Muscle layer of colon (tissue), 2 donors: ENCODE measurements around the gene SIRT7.

Source experiments
- H3K27ac ChIP-seq: one replicate; pipeline ENCODE4 v1.7.0; 2013; ENCODE audit warnings: low read depth, mild to moderate bottlenecking, low read length, moderate library complexity
- H3K27me3 ChIP-seq, 2 donors: one replicate each; pipeline ENCODE4 v1.7.0; 2013; ENCODE audit warnings: low read length in 2 of 2, mild to moderate bottlenecking in 2 of 2; ENCODE audit not compliant: insufficient read depth in 2 of 2, control insufficient read depth in 1 of 2
- H3K36me3 ChIP-seq: one replicate; pipeline ENCODE4 v1.7.0; 2013; ENCODE audit warnings: mild to moderate bottlenecking, low read length; ENCODE audit not compliant: insufficient read depth
- H3K4me1 ChIP-seq: one replicate; pipeline ENCODE4 v1.7.0; 2013; ENCODE audit warnings: mild to moderate bottlenecking, low read length; ENCODE audit not compliant: insufficient read depth
- H3K4me3 ChIP-seq, 2 donors: one replicate each; pipeline ENCODE4 v1.7.0; 2013; ENCODE audit warnings: low read length in 2 of 2, low read depth in 1 of 2, mild to moderate bottlenecking in 1 of 2, moderate library complexity in 1 of 2
- H3K9ac ChIP-seq: one replicate; pipeline ENCODE4 v1.7.0; 2013; ENCODE audit warnings: low read length
- H3K9me3 ChIP-seq: one replicate; pipeline ENCODE4 v1.7.0; 2013; ENCODE audit warnings: mild to moderate bottlenecking, low read length
- donor health status: abdominal sarcoma.
- donor health status: Adenocarcinoma of cecum.

Gene SIRT7

DNA sequence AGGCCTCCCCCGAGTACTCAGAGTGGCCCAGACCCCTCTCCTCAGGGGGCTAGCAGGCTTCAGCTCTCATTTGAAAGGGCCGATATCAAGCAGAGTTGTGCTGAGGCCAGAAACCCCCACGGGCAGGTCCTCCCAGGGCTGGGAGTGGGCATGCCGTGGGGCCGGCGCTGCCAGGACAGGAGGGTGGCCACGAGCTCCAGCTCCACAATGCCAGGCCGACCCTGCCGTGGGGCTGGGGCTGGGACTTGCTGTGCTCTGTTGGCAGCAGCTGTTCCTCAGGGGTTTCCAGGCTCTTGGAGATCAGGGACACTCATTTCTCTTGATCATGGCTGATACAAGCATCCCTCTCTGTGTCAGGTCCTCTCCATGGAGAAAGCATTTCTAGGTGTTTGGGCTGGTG, 19.1 kb downstream of the SIRT7 start:
- Histone ChIP-seq H3K36me3 (peaks cover 50% of the 10 kb centered on the region), H3K27ac (no peak overlapping the region), H3K27me3 (peaks cover 0 to 24% of the 10 kb centered on the region in 2 donors), H3K9ac (no peak overlapping the region), H3K9me3 (no peaks in the 10 kb centered on the region), H3K4me3 (no peak overlapping the region), H3K4me1 (no peaks in the 10 kb centered on the region)

DNA sequence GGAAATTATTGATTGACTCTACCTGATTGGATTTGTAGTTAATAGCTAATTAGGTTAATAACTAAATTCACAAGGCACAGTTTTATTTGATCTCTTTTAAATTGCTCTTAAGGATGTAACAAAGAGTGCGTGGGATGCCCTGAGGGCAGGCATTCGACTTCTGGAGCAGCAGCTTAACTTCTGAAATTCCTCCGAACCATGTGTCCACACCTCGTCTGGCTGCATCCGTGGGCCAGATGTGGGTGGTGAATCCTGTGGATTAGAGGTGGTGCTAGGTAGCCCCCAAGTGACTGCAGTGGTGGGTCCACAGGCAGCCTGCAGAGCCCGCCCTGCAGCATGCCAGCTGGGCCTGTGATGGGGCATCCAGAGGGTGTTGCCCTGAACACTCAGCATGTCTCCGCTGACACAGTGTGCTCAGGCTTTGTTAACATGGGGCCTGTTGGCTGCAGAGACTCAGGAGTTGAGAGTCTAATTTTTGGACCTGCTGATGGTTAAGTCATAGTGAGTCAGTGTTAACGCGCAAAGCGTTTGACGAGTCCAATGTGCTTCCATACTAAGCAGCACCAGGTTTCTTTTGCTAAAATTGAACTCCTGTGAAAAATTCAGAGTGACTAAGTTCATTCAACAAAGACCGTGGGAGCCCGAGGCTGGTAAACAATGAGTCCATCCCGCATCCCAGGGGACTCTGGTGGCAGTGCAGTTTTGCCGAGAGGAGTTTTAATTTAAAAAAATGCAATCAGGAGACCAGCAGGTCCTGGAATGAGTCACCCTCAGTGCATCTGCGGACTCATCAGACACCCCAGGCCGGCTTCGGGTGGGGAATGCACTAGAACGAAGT, 19.7 kb downstream of the SIRT7 start:
- H3K36me3 ChIP-seq: peaks cover 51% of the 10 kb centered on the region
- H3K4me1 ChIP-seq: no peaks in the 10 kb centered on the region
- no peak overlapping the region for H3K9ac ChIP-seq
- no peaks in the 10 kb centered on the region for H3K9me3 ChIP-seq
- H3K4me3 ChIP-seq: no peak overlapping the region
- H3K27me3 ChIP-seq: peaks cover 0 to 20% of the 10 kb centered on the region in 2 donors
- no peak overlapping the region for H3K27ac ChIP-seq

DNA sequence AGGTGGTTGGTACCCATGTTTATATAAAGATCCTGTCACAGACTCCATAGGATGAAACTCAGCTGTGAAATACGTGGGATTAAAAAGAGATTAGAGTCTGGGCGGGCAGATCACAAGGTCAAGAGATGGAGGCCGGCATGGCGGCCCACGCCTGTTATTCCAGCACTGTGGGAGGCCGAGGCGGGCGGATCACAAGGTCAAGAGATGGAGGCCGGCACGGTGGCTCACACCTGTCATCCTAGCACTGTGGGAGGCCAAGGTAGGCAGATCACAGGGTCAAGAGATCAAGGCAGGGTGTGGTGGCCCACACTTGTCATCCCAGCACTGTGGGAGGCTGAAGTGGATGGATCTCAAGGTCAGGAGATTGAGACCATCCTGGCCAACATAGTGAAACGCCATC, 22.6 kb downstream of the SIRT7 start:
- H3K27ac ChIP-seq: no peak overlapping the region
- no peak overlapping the region for H3K9ac ChIP-seq
- no peaks in the 10 kb centered on the region for H3K27me3 ChIP-seq
- no peaks in the 10 kb centered on the region for H3K9me3 ChIP-seq
- H3K36me3 ChIP-seq: peaks cover 49% of the 10 kb centered on the region
- H3K4me1 ChIP-seq: peaks cover 11% of the 10 kb centered on the region
- H3K4me3 ChIP-seq: no peak overlapping the region

DNA sequence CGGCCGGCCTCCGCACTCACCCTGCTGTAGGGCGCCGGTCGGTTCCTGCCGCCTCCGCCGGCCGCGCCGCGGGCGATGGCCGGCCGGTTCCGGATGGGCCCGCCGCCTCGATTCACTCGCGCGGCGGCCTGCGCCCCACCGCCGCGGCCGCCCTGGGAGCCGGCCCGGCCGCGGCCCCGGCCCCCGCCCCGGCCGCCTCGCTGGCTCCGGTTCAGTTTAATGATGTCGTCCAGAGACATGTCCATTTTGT, 26.7 kb downstream of the SIRT7 start:
- Histone ChIP-seq H3K9ac (no peak overlapping the region), H3K27ac (peak overlapping the region; percentile 61), H3K27me3 (no peaks in the 10 kb centered on the region), H3K9me3 (no peaks in the 10 kb centered on the region), H3K4me3 (peak overlapping the region in 1 of 2 donors; percentile 89), H3K4me1 (peaks cover 20% of the 10 kb centered on the region), H3K36me3 (peaks cover 57% of the 10 kb centered on the region)

DNA sequence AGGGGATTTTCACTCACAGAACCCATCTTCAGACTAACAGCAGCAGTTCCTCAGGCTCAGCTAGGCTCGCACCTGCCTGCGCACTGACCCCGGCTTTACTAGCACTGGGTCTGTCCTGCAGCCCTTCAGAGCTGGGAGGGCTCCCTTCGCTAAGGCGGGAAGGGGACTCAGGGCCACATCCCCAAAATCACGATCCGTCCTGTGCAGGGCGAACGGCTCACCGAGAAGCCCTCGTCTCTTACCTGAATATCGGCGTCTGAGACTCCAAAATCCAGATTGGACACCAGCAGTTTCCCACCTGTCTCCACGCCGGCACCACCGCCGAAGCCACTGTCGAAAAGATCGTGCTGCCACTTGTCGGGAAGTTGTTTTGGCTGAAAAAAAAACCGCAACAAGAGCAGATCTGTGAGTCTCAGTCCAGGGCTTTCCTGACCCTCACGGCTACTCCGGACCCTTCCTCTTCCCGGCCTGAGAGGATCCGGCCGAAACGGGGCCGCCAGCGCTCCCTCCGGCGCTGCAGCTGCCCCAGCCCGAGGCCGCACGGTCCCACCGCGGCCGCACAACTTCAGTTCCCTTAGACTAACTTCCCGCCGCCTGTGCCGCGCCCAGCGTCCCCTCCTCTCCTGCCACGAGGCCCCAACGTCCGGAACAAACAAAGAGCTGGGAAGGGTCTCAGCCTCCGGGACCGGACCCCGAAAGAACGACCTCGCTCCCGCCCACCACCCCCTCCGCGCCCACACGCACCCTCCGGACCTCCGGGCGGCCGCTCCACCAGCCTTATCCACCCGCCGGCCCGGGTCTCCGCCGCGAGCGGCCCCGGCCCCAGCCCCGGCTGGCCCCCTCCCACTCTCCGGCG, 27.3 kb downstream of the SIRT7 start:
- H3K36me3 ChIP-seq: peaks cover 61% of the 10 kb centered on the region
- H3K4me1 ChIP-seq: peaks cover 20% of the 10 kb centered on the region
- H3K9me3 ChIP-seq: no peaks in the 10 kb centered on the region
- peak overlapping the region; percentile 61 for H3K9ac ChIP-seq
- no peaks in the 10 kb centered on the region for H3K27me3 ChIP-seq
- H3K27ac ChIP-seq: peak overlapping the region; percentile 61
- H3K4me3 ChIP-seq: peak overlapping the region; percentile 85 to 89

DNA sequence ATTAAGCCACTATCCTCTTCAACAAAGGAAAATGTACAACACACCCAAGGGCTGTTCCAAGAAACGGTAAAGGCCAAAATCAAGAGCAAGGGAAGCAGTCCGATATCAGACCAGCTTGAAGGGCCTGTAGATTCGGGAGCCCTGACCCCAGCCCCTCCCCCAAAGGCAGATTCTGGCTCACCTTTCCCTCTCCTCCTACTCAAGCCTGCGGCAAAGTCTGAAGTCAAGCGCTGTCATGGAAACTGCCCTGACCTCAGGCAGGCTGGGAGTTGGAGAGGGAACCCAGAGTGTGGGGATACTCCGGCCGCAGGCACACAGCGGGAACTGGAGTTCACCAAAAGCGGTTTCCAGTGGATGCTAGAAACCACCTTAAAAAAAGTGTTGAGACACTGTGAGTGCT, 28.4 kb downstream of the SIRT7 start:
- no peaks in the 10 kb centered on the region for H3K9me3 ChIP-seq
- no peaks in the 10 kb centered on the region for H3K27me3 ChIP-seq
- H3K9ac ChIP-seq: no peak overlapping the region
- H3K36me3 ChIP-seq: peaks cover 54% of the 10 kb centered on the region
- no peak overlapping the region for H3K4me3 ChIP-seq
- H3K4me1 ChIP-seq: peaks cover 20% of the 10 kb centered on the region
- H3K27ac ChIP-seq: no peak overlapping the region

DNA sequence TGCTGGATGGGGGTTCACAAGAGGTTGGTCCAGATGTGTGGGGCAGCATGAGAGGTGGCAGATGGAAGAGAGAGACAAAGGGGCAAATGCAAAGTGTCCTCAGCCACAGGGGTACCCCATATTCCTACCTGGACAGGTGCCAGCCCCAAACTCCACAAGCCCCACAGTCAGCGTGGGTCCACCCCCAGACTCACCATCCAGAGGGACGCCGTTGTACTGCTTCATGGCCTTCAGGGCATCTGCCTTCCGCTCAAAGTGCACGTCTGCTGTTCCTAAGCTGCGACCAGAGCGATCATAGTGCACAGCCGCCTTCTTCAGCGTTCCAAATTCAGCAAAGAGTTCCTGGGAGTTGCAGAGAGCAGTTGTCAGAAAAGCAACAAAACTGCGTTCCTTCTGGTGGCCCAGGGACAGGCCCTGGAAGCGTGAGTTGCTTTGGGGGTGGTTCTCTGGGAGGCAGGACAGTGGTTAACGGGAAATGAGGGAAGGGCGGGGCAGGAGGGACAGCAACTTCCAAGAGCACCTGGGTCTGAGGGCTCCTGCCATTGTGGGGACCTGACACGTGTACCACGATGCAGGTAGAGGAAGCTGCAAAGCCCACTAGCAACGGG, 28.9 kb downstream of the SIRT7 start:
- Histone ChIP-seq H3K4me3 (no peak overlapping the region), H3K4me1 (peaks cover 20% of the 10 kb centered on the region), H3K27ac (no peak overlapping the region), H3K36me3 (peaks cover 49% of the 10 kb centered on the region), H3K27me3 (no peaks in the 10 kb centered on the region), H3K9ac (no peak overlapping the region), H3K9me3 (no peaks in the 10 kb centered on the region)

DNA sequence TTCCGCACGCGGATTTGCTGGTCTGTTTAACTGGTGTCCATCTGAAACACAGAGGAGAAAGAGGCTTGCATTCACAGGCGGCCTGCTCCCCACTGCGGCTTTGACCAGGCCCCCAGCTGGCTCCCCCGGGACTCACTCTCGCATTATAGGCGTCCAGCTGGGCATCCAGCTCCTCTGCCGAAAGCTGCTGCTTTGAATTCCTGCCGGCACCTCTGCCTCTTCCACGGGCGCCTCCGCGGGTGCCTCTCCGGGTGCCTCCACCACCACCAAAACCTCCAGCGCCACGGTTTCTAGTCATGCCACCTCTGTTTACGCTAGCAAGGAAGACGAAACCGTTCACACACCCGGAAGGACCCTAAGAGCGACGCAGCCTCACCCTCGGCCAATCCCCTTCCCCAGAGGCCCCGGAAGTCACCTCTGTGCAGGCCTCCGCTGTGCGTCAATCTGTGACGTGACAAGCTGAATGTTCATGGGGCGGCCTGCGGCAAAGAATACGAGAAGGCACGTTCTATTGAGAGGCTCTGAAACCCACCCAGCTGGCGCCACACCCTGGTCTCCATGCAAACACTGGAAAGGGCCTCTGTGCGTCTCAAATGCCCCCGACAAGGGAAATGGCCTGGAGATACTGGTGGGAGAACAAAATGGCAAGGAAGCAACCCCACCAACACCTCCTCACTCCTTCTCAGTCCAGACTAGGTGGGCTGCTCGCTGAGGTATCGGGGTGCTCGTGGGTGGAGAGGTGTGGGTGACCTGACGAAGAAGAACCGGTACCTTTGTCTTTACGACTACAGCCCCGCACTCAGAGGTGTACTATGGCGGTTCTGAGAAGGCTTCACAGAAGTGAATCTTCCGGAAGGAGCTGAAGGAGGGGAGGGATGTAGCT, 29.6 kb downstream of the SIRT7 start:
- H3K9me3 ChIP-seq: no peaks in the 10 kb centered on the region
- H3K27me3 ChIP-seq: no peaks in the 10 kb centered on the region
- no peak overlapping the region for H3K4me3 ChIP-seq
- no peak overlapping the region for H3K9ac ChIP-seq
- peaks cover 20% of the 10 kb centered on the region for H3K4me1 ChIP-seq
- no peak overlapping the region for H3K27ac ChIP-seq
- H3K36me3 ChIP-seq: peaks cover 46% of the 10 kb centered on the region

DNA sequence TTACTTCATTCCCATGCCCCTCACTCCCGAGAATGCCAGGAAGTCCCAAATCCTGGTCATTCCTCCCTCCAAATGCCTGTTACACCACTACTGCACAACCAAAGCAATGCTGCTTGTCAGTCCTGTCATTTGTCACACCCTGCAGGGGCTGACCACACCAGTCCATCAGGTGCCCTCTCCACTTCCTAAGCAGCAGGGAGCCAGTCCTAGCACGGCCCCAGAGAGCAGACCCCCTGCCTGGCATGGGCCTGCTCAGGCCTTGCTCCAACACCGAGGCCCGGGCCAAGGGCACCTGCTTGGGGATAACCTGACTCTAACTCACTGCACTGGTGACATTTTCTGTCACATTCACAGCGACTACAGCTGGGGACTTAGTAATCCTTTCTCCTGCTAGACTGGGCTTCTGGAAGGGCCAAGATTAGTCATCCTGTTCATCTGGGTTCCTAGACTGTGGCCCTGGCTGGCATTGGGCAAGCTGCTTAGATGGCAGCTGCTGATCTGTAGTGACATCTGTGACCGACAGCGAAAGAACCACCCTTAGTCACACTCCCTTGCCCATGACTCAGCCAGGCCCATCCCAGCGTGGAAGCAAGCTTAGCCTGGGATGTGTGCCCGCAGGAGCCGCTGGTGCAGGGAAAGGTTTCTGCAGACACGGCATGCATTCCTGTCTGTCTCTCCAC, 32.0 kb downstream of the SIRT7 start:
- Histone ChIP-seq H3K9me3 (no peaks in the 10 kb centered on the region), H3K9ac (no peak overlapping the region), H3K4me3 (no peak overlapping the region), H3K4me1 (peaks cover 14% of the 10 kb centered on the region), H3K36me3 (peaks cover 46% of the 10 kb centered on the region), H3K27ac (no peak overlapping the region), H3K27me3 (no peaks in the 10 kb centered on the region)

DNA sequence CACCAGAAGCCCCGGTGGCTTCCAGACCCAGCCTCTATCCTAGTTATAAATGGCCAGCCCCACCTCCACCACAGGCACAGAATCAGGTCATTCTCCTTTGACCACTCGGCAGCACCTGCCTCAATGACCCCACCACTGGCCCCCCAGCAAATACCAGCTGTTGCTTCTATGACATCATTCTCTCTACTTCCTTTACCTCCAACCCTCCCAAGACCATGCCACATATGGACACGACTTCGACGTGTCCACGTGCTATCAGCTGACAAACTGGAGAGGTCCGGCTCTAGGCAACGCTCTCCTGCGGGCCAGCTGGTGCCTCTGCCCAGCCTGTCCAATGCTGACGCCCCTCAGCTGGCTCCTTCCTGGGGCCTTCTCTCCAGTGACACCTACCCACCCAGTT, 32.5 kb downstream of the SIRT7 start:
- Histone ChIP-seq H3K27ac (no peak overlapping the region), H3K27me3 (no peaks in the 10 kb centered on the region), H3K4me1 (peaks cover 10% of the 10 kb centered on the region), H3K9me3 (no peaks in the 10 kb centered on the region), H3K9ac (no peak overlapping the region), H3K36me3 (peaks cover 46% of the 10 kb centered on the region), H3K4me3 (no peak overlapping the region)
